GM12864 (cell line): Measurements from ENCODE around the gene BRD1.

Experiments used
- DNase-seq: peaks from one replicate; pipeline ENCODE4 v3.0.0-alpha.2; 2011; ENCODE audit warnings: low read depth
- H3K4me3 ChIP-seq: 2 replicates; pipeline ENCODE4 v1.5.1; 2011; ENCODE audit warnings: mild to moderate bottlenecking, low read depth, low read length, control low read depth
- CTCF ChIP-seq: IDR thresholded peaks from 2 replicates; pipeline ENCODE4 v1.5.1; 2011; ENCODE audit warnings: low read depth, mild to moderate bottlenecking, moderate library complexity, low read length, control low read depth, inconsistent platforms; ENCODE audit errors: missing control alignments

BRD1 gene

GRCh38 chr22:49807129-49807528 lies 20.5 kb downstream of the BRD1 start:
- DNase-seq: no peak
- H3K4me3 ChIP-seq: no peak overlapping the region
- TF ChIP-seq CTCF: no peak

- DNase-seq: no peak
- H3K4me3 ChIP-seq: no peak overlapping the region
- no peak for TF ChIP-seq CTCF
Observed at GRCh38 chr22:49803737-49804375, 23.8 kb downstream of the BRD1 start.

- H3K4me3 ChIP-seq: no peak overlapping the region
- no peak for DNase-seq
- no peak for TF ChIP-seq CTCF
Observed at GRCh38 chr22:49803134-49803533, 24.5 kb downstream of the BRD1 start.

GRCh38 chr22:49801391-49802060 lies 26.1 kb downstream of the BRD1 start:
- no peak for DNase-seq
- no peak for TF ChIP-seq CTCF
- H3K4me3 ChIP-seq: no peak overlapping the region

- H3K4me3 ChIP-seq: no peak overlapping the region
- DNase-seq: no peak
- TF ChIP-seq CTCF: no peak
Observed at GRCh38 chr22:49800408-49801238, 27.1 kb downstream of the BRD1 start.

GRCh38 chr22:49799431-49800075 lies 28.1 kb downstream of the BRD1 start:
- no peak for TF ChIP-seq CTCF
- DNase-seq: no peak
- H3K4me3 ChIP-seq: no peak overlapping the region
